ENCODE results near the gene SV2C. TPM values are rescaled to one million over a fixed set of nuclear protein-coding genes. Genes with fewer than 3 reads are reported as not detected.

The SV2C gene
- total and polyA plus RNA-seq, 2 of the 13 experiments (the other 11 are each of a cell fraction or from before 2014, with no cell fraction given): not detected

DNA sequence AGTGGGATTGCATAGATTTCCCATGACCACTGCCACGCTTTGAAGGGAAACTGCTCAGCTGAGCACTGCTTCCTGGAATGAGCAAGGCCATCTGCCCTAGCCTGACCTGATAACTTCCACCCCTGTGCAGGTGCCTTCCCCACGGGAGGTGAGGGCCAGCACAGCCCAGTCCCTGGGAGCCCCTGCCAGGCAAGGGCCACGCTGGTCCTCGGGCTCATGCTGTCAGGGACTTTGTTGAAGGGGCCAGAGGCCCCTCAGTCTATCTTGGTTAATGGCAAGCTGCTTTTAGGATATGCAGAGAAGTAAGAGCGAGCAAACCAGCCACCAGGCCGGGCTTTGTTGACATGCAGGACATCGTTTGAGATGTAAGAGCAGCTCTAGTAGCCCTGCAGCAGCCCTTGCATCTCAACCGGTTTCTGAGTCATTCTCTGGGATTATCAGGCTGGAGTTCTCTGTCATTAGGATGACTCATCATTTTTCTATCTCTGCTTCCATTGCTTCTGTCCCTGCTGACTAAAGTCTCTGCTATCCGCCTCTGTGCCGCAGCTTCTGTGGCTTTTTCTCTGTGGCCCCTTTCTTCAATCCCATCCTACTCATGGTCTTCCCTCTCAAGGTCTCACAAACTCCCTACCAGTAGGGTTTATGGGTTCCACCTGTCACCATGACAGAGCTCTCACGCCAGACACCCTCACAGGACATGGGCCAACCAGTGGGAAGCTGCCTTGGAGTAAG is 289.3 kb downstream of the SV2C start (continued):
- TF ChIP-seq FOXO4 (CRISPR knock-in tag; conservative IDR thresholded peaks at IDR 0.05) (no peak), TCF7 (IDR thresholded peaks at IDR 0.05; ENCODE audit: low read depth) (no peak), ZNF143 (CRISPR knock-in tag; IDR thresholded peaks at IDR 0.05) (peak; percentile 41; the same call in 1 of the 2 replicates), AGO1 (IDR thresholded peaks at IDR 0.05; ENCODE audit: low read depth, low read length, poor library complexity, severe bottlenecking) (no peak), ZSCAN20 (CRISPR knock-in tag; IDR thresholded peaks at IDR 0.05; ENCODE audit: borderline replicate concordance) (no peak), ZNF772 (CRISPR knock-in tag; IDR thresholded peaks at IDR 0.05) (no peak), ZNF414 (CRISPR knock-in tag; IDR thresholded peaks at IDR 0.05) (no peak), THAP8 (CRISPR knock-in tag; IDR thresholded peaks at IDR 0.05; ENCODE audit: borderline replicate concordance) (0 out of 2 replicates have a peak, but pooled peaks have one; percentile 47), NBN (conservative IDR thresholded peaks at IDR 0.05) (no peak), CEBPZ (IDR thresholded peaks at IDR 0.05; ENCODE audit: low read length) (no peak), ZNF790 (CRISPR knock-in tag; IDR thresholded peaks at IDR 0.05; ENCODE audit: borderline replicate concordance) (no peak), SYNCRIP (IDR thresholded peaks at IDR 0.05; ENCODE audit: insufficient read depth, low read depth, low read length) (no peak), KLF12 (CRISPR knock-in tag; IDR thresholded peaks at IDR 0.05; ENCODE audit: borderline replicate concordance) (no peak), ZNF572 (CRISPR knock-in tag; IDR thresholded peaks at IDR 0.05) (no peak), ZNF552 (CRISPR knock-in tag; IDR thresholded peaks at IDR 0.05; ENCODE audit: borderline replicate concordance) (no peak), ZNF616 (CRISPR knock-in tag; IDR thresholded peaks at IDR 0.05; ENCODE audit: low read depth) (no peak)
- TF ChIP-seq, protein P1, sequence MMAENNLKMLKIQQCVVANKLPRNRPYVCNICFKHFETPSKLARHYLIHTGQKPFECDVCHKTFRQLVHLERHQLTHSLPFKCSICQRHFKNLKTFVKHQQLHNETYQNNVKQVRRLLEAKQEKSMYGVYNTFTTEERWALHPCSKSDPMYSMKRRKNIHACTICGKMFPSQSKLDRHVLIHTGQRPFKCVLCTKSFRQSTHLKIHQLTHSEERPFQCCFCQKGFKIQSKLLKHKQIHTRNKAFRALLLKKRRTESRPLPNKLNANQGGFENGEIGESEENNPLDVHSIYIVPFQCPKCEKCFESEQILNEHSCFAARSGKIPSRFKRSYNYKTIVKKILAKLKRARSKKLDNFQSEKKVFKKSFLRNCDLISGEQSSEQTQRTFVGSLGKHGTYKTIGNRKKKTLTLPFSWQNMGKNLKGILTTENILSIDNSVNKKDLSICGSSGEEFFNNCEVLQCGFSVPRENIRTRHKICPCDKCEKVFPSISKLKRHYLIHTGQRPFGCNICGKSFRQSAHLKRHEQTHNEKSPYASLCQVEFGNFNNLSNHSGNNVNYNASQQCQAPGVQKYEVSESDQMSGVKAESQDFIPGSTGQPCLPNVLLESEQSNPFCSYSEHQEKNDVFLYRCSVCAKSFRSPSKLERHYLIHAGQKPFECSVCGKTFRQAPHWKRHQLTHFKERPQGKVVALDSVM (CRISPR knock-in tag; IDR thresholded peaks at IDR 0.05): no peak
- TF ChIP-seq, protein P2, sequence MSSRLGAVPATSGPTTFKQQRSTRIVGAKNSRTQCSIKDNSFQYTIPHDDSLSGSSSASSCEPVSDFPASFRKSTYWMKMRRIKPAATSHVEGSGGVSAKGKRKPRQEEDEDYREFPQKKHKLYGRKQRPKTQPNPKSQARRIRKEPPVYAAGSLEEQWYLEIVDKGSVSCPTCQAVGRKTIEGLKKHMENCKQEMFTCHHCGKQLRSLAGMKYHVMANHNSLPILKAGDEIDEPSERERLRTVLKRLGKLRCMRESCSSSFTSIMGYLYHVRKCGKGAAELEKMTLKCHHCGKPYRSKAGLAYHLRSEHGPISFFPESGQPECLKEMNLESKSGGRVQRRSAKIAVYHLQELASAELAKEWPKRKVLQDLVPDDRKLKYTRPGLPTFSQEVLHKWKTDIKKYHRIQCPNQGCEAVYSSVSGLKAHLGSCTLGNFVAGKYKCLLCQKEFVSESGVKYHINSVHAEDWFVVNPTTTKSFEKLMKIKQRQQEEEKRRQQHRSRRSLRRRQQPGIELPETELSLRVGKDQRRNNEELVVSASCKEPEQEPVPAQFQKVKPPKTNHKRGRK (CRISPR knock-in tag; IDR thresholded peaks at IDR 0.05): no peak
